HG02885 (cell line): Measurements from ENCODE around the gene PPM1K.
"Not testable (repeated sequence)": the region's sequence is repeated elsewhere in the genome, so short reads cannot be mapped to it uniquely, and the experiment has no call there.

Experiments used
- ATAC-seq: cut with Tn5 transposase; IDR thresholded peaks from one replicate; pipeline ENCODE4 v1.9.1; 2021; ENCODE audit warnings: mild to moderate bottlenecking; ENCODE audit not compliant: unreplicated experiment, poor library complexity

The PPM1K gene

GRCh38 chr4:88284439-88285234 is at the start of gene PPM1K:
Gene PPM1K (minus strand): TSS chr4:88284561. CDS start chr4:88278583, 5,978 bp downstream.
- peak; percentile 86 for ATAC-seq

DNA sequence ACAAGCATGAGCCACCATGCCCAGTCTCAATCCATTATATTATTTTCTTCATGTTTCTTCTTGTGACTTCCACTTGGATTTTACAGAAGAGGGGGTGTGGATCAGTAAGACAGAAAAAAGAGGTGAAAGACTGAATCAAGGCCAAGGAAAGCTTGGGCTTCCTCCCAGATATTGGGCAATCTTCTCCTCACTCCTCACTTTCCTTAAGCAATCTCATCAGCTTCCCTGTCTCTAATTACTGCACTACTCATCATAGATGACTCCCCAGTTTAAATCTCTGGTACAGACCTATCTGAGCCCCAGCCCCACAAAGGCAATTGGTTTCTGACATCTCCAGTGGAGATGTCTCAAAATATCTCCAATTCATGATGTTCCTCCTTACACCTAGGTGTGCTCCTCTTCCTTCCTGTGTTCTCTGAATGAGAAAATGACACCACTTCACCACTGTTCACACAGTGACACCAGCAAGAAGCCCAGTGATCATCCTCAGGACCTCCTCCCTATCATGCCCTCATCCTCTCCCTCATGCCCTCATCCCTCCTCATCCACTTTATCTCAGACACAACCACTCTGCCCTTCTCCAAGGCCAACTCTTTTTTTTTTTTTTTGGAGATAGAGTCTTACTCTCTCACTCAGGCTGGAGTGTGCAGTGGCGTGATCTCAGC is 49.5 kb upstream of the PPM1K start:
- ATAC-seq = no peak

DNA sequence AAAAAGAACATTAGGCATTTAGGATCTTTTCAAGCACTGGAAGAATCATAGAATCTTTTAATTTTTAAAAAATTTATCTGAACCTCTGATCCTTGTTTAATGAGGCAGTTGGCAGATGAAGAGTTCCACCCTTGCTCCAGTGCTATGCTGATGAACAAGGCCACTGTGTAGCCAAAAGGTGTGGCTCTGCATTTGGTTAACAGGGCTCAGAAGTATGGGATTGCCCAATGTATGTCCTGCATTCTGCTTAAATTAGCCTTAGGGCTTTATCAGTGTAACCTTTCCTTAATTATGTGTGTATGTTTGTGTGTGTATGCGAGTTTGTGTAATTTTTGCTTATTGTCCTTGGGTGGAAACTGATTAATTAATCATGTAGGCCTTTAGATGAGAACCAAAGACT is 43.3 kb upstream of the PPM1K start:
- no peak for ATAC-seq

- peak; percentile 99 for ATAC-seq
These were observed 36.5 kb upstream of the PPM1K start for GRCh38 chr4:88320780-88321373.

- ATAC-seq = peak; percentile 57
These were observed 35.9 kb upstream of the PPM1K start for GRCh38 chr4:88320224-88320779.

- ATAC-seq = no peak
These were observed 34.5 kb upstream of the PPM1K start for GRCh38 chr4:88318751-88319350.

- no peak for ATAC-seq
These were observed 31.2 kb upstream of the PPM1K start for GRCh38 chr4:88315460-88316017.

DNA sequence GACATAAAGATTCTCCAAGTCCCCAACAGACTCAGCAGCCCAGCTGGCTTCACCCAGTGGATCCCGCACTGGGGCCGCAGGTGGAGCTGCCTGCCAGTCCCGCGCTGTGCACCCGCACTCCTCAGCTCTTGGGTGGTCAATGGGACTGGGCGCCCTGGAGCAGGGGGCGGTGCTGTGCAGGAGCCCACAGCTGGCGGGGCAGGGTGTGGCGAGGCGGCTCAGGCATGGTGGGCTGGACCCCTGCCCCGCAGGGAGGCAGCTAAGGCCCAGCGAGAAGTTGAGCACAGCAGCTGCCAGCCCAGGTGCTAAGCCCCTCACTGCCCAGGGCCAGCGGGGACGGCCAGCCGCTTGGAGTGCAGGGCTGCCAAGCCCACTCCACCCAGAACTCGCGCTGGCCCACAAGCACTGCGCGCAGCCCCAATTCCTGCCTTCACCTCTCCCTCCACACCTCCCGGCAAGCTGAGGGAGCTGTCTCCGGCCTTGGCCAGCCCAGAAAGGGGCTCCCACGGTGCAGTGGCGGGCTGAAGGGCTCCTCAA is 28.8 kb upstream of the PPM1K start:
- not testable (repeated sequence) for ATAC-seq

GRCh38 chr4:88308587-88308986 is 24.2 kb upstream of the PPM1K start:
- ATAC-seq = no peak

DNA sequence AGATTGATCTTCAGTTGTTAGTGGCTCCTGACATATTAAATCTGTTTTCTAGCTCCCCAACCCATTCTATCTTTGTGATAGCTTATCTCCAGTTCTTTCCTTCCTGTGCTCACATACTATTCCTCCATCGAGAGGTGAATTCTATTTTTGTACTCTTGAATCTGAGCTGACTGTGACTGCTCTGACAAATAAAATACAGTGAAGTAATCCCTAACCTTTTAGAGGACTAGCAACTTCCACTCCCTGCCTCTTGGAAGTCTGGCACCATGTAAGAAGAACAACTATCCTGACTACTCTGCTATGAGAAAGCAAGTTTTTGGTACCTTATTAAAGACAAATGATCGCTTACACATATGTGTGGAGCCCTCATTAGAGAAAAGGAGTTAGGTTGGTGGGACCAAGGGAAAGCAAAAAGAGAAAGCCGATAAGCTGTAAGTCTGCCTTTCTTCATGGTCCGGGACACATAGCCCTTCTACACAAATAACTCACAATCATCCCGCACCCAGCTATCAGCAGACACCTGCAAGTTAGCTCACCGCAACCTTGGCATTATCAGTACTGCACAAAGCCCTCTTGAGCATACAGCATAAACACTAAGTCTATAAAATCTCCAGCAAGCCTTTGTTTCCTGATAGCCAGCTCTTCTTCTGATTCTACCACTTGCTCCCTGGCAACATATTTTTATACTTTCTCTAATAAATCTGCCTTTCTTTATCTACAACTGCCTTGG is 13.5 kb upstream of the PPM1K start:
- ATAC-seq = no peak

GRCh38 chr4:88297212-88297516 is 12.8 kb upstream of the PPM1K start:
- no peak for ATAC-seq

DNA sequence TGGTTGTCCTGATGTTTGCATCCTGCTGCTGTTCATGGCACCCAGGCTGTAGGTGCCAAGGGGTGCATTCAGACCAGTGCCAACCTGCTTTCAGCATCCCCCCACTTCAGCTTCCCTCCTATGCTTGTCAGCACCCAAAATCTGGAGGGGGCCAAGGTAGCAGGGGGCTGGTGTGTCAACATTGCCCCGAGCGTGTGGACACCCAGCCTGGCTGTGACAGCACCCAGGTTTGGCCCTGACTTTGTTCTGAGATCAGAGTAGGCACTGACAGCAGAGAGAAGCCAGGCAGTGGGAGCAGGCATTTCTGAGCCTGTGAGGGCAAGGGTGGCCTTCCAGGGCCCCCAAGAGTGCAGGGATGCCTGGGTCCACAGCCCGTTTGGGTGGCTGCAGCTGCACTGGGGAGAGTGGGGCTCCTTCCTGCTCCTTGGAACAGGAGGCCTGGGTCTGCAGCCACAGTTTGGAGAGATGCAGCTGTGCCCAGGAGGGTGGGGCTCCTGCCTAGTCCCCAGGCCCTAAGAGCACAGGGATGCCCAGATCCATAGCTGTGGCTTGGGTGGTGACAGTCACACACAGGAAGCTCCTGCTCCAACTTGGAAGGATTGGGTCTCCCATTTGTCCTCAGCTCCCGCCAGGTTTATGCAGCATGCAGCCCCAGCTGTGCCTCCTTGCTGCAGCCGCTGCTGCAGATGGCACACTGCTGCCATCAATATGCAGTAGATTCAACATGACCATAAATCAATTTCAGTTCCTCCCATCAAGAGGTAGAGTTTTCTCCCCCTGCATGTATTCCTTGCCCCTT is 12.3 kb upstream of the PPM1K start:
- no peak for ATAC-seq

- ATAC-seq = no peak
These were observed 11.3 kb upstream of the PPM1K start for GRCh38 chr4:88295656-88296055.

GRCh38 chr4:88291003-88291402 is 6.6 kb upstream of the PPM1K start:
- ATAC-seq = no peak

GRCh38 chr4:88286897-88287296 is 2.5 kb upstream of the PPM1K start:
- ATAC-seq = no peak

DNA sequence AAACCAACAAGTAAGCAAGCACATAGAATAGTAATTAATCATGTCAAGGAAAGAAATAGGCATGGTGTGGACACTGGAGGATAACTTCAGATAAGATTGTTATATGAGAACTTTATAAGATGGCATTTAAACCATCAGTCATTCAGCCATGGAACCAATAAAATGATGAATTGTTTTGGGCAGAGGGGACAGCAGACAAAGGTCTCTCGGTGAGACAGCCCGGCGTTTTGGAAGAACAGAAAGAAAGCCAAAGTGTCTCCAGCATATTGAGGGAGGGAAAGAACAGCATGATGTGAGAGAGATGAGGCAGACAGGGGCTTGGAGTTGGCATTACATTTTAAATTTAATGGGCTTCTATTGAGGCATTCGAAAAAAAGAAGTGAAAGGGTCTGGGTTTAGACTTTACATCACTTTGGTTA is 883 bp upstream of the PPM1K start:
- ATAC-seq = no peak

GRCh38 chr4:88283661-88284438 is 511 bp downstream of the PPM1K start:
- ATAC-seq = peak; percentile 29

GRCh38 chr4:88280228-88280795 is 4.0 kb downstream of the PPM1K start:
- no peak for ATAC-seq
